Ishikawa (cell line): ENCODE results near the gene KRTAP27-1.

Experiments
- EP300 ChIP-seq: IDR thresholded peaks from 2 replicates; pipeline ENCODE4 v1.6.1; 2012; ENCODE audit warnings: borderline replicate concordance
- FOXM1 ChIP-seq: IDR thresholded peaks from 2 replicates; pipeline ENCODE4 v1.6.1; 2012; ENCODE audit warnings: low read depth, borderline replicate concordance
- MAX ChIP-seq: IDR thresholded peaks from 2 replicates; pipeline ENCODE4 v1.6.1; 2012
- TAF1 ChIP-seq: IDR thresholded peaks from 2 replicates; pipeline ENCODE4 v1.6.1; 2012; ENCODE audit warnings: low read depth, mild to moderate bottlenecking
- TCF12 ChIP-seq: IDR thresholded peaks from 2 replicates; pipeline ENCODE4 v1.6.1; 2012; ENCODE audit warnings: low read depth
- USF1 ChIP-seq: IDR thresholded peaks from 2 replicates; pipeline ENCODE4 v1.6.1; 2012
- YY1 ChIP-seq: IDR thresholded peaks from 2 replicates; pipeline ENCODE4 v1.6.1; 2012; ENCODE audit warnings: low read depth

KRTAP27-1 gene

GRCh38 chr21:30305136-30305535 is 32.4 kb downstream of the KRTAP27-1 start:
- TF ChIP-seq USF1 = no peak
- no peak for TF ChIP-seq MAX
- no peak for TF ChIP-seq EP300
- no peak for TF ChIP-seq FOXM1

DNA sequence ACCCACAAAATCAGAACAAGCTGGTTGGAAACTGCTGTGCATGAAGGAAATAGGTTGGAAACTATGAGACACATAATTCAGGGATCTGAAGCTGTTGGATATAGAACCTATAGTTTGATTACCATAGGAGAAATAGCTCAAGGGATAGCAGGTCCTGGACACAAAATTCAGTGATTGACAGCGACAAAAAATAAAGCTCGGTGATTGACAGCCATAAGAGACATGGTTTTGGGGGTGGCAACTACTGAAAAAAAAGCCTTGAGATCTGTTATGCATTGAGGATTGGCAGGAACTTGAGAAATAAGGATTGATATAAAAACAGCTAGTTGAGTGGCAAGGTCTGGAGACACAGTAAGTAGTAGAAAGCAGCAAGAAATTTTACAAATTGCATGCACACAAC is 48.3 kb downstream of the KRTAP27-1 start, which contains the start of gene KRTAP25-1:
Gene KRTAP25-1 (minus strand): TSS at position 300 of the 400 bp plus-strand sequence. CDS start 24 bp downstream, at position 276.
- TF ChIP-seq TAF1 (no peak), YY1 (no peak), TCF12 (no peak)
